Cardiac fibroblast (primary cell): Measurements from ENCODE around the gene ZNF502.
"Not testable (repeated sequence)": the region's sequence is repeated elsewhere in the genome, so short reads cannot be mapped to it uniquely, and the experiment has no call there.

Source experiments
- DNase-seq, 2 donors: peaks; one replicate each; pipeline versions ENCODE4 v3.0.0 to v3.0.0-alpha.2; 2010; ENCODE audit warnings: low read depth in 2 of 2
- H3K4me3 ChIP-seq, 2 donors: replicated peaks in 1 of 2; 1 replicate in 1 of 2; 2 replicates in 1 of 2; pipeline ENCODE4 v1.5.1; 2011; ENCODE audit warnings: low read depth in 2 of 2, low read length in 2 of 2, mild to moderate bottlenecking in 2 of 2, moderate library complexity in 1 of 2
- CTCF ChIP-seq: IDR thresholded peaks from one replicate; pipeline ENCODE4 v1.5.1; 2011; ENCODE audit warnings: low read depth, mild to moderate bottlenecking, low read length, inconsistent platforms

The ZNF502 gene

GRCh38 chr3:44712455-44713075 lies at the start of gene ZNF502:
ZNF502 (plus strand) TSS chr3:44712660; CDS start chr3:44720262, 7,602 bp downstream.
- peak; percentile 41 for TF ChIP-seq CTCF
- DNase-seq, result peak; percentile 93
- H3K4me3 ChIP-seq, result peak within 1 kb of the TSS; percentile 95 to 97

- no peak for DNase-seq
- H3K4me3 ChIP-seq, result no peak overlapping the region
- TF ChIP-seq CTCF, result no peak
Observed at GRCh38 chr3:44665173-44665572, 47.3 kb upstream of the ZNF502 start.

GRCh38 chr3:44666346-44666745 lies 46.1 kb upstream of the ZNF502 start:
- no peak overlapping the region for H3K4me3 ChIP-seq
- TF ChIP-seq CTCF, result no peak
- DNase-seq, result no peak

GRCh38 chr3:44669760-44670159 lies 42.7 kb upstream of the ZNF502 start:
- DNase-seq, result no peak
- TF ChIP-seq CTCF, result no peak
- no peak overlapping the region for H3K4me3 ChIP-seq

GRCh38 chr3:44673466-44673865 lies 39.0 kb upstream of the ZNF502 start:
- not testable (repeated sequence) for DNase-seq, H3K4me3 ChIP-seq

- peak in 1 of 2 donors; percentile 21 for DNase-seq
- no peak for TF ChIP-seq CTCF
Observed at GRCh38 chr3:44674211-44674610, 38.2 kb upstream of the ZNF502 start.

GRCh38 chr3:44678480-44679116 lies 33.9 kb upstream of the ZNF502 start:
- H3K4me3 ChIP-seq, result no peak overlapping the region
- TF ChIP-seq CTCF, result no peak
- DNase-seq, result no peak

More at GRCh38 chr3:44674211-44674610, 38.2 kb upstream of the ZNF502 start:
- no peak overlapping the region for H3K4me3 ChIP-seq
